ENCODE data around the gene PRXL2A. TPM values are rescaled to one million over a fixed set of nuclear protein-coding genes. Genes with fewer than 3 reads are reported as not detected.
A peak's percentile ranks its signal among the peaks of the same experiment; 100 is the strongest.

The PRXL2A gene
- total and polyA plus RNA-seq, 10 of the 15 experiments (the other 5 are each of a cell fraction or from before 2014, with no cell fraction given) = 2.8 to 15.6 (median 11.1) TPM

DNA sequence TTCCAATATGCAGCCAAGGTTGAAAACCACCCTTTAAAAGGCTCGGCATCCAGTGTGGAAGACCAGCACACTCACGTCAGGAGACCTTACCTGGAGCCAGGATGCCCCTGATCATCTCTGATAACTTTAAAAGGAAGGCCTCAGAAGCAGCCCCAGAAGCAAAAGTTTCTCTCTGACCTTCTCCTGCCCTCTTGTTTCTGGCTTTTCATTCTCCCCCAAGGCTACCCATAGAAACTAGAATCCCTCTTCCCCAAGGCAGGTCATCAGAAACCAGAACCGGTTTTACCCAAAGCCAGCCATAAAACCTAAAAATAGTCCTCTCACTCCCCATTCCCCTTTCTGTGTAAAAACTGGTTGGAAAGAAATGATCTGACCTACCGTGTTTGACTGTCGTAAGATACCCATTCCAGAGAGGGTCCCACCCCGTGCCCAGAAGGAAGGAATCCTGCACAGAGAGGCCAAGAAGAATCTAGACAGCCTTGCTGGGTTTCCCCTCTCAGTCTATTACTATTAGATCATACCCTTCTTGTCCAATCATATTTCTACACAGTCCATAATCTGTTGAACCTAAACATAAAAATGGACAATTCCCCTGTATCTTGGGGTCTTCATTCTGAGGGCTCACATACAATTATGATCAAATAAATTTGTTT, 28.2 kb downstream of the PRXL2A start:
- DNase-seq (ENCODE audit: low read depth, low spot score) (no peak), FAIRE-seq (peak; percentile 7), ATAC-seq (peak; percentile 43)
- RAD21 ChIA-PET (ENCODE audit: unreplicated experiment) = no interaction called here
- peaks cover 7% of the 10 kb centered on the region; the same call in 1 of the 2 replicates for H3K4me1 ChIP-seq (ENCODE audit: control insufficient read depth, insufficient read depth, low read length)
- BruUV-seq (replicated peaks) = no TSS peak
- WGBS (ENCODE audit: insufficient coverage, insufficient replicate concordance, low lambda C conversion rate, missing lambda C conversion rate) = 48% methylated on average over 6 of the region's 6 CpGs
- H3K27ac ChIP-seq (ENCODE audit: control insufficient read depth, insufficient read depth) = no peak overlapping the region
- SMC1A ChIA-PET (ENCODE audit: uncharacterized antibody, unreplicated experiment) = interaction anchor here (0.8 to 1.0 kb wide), 3 partner anchors 8 to 15 kb away, joined by 3 to 4 read pairs (median 3); no protein-coding TSS in a partner anchor
- H3K36me3 ChIP-seq (ENCODE audit: control insufficient read depth in 2 of 2, insufficient read depth in 2 of 2, low read length in 1 of 2) = no peaks in the 10 kb centered on the region
- no peak overlapping the region for H3K4me3 ChIP-seq
- H2AFZ ChIP-seq (ENCODE audit: control insufficient read depth, low read depth, low read length) = no peak overlapping the region
- H4K20me1 ChIP-seq (ENCODE audit: control insufficient read depth, insufficient read depth) = no peaks in the 10 kb centered on the region
- H3K79me2 ChIP-seq (ENCODE audit: control insufficient read depth, insufficient read depth, low read length) = no peaks in the 10 kb centered on the region
- POLR2A ChIA-PET = interaction anchor here (0.9 kb wide), 1 partner anchor 15 kb away, joined by 7 read pairs; no protein-coding TSS in a partner anchor
- H3K9me3 ChIP-seq (replicated peaks; ENCODE audit: control insufficient read depth, insufficient read depth, low read length) = no peaks in the 10 kb centered on the region
- H3K27me3 ChIP-seq (replicated peaks in 1 of 2; ENCODE audit: control insufficient read depth in 2 of 2, insufficient read depth in 2 of 2, low read length in 1 of 2) = no peaks in the 10 kb centered on the region; a peak in 1 of 4 replicates
- TF ChIP-seq KDM1A (IDR thresholded peaks at IDR 0.05; ENCODE audit: borderline replicate concordance) (no peak), FOXM1 (IDR thresholded peaks at IDR 0.05; ENCODE audit: low read depth, low read length) (no peak), SMAD1 (IDR thresholded peaks at IDR 0.05; ENCODE audit: low read depth, partially characterized antibody) (no peak), KLF5 (IDR thresholded peaks at IDR 0.05; ENCODE audit: partially characterized antibody) (no peak)
- in situ Hi-C loops (cut with MboI) (no loop called here), intact Hi-C loops (cut with micrococcal nuclease; ENCODE audit: unreplicated experiment) (no loop called here)
- H3K9ac ChIP-seq (ENCODE audit: control insufficient read depth, insufficient read depth, low read length) = no peak overlapping the region
- H3K4me2 ChIP-seq (ENCODE audit: control insufficient read depth, insufficient read depth) = 0 out of 2 replicates have a peak overlapping the region, but pooled peaks have one; percentile 2
- CTCF ChIA-PET = interaction anchor here (0.9 to 21.3 kb wide), 3 partner anchors 8 to 69 kb away, joined by 3 to 852 read pairs (median 10); no protein-coding TSS in a partner anchor

DNA sequence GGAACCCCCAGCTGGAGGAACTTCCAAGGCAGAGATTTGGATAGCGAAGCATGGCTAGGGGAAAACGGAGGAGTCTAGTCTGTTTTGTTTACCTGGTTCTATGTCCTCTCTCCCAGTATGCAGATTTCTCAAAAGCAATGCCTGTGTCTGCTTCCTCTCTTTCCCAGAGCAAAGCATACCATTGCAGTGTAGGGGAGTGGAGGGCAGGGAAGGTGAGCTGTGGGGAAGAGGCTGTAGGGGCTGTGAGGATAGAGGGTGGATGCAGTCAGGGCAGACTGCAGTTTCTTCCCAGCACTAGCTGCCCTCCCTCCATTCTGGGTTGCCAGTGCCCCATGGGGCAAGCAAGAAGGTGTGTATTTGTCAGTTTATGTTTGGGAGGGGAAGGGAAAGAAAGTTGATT, 28.9 kb downstream of the PRXL2A start:
- no peaks in the 10 kb centered on the region; a peak in 1 of 4 replicates for H3K27me3 ChIP-seq (replicated peaks in 1 of 2; ENCODE audit: control insufficient read depth in 2 of 2, insufficient read depth in 2 of 2, low read length in 1 of 2)
- RAD21 ChIA-PET (ENCODE audit: unreplicated experiment) = no interaction called here
- no peak overlapping the region for H3K27ac ChIP-seq (ENCODE audit: control insufficient read depth, insufficient read depth)
- no peak overlapping the region for H3K9ac ChIP-seq (ENCODE audit: control insufficient read depth, insufficient read depth, low read length)
- no peak overlapping the region for H3K4me3 ChIP-seq
- WGBS (ENCODE audit: insufficient coverage, insufficient replicate concordance, low lambda C conversion rate, missing lambda C conversion rate) = 78% methylated on average over 2 of the region's 2 CpGs
- no peak for DNase-seq (ENCODE audit: low read depth, low spot score)
- CTCF ChIA-PET = interaction anchor here (21.3 kb wide), 1 partner anchor 69 kb away, joined by 852 read pairs; no protein-coding TSS in a partner anchor
- FAIRE-seq = no peak
- no peaks in the 10 kb centered on the region for H3K79me2 ChIP-seq (ENCODE audit: control insufficient read depth, insufficient read depth, low read length)
- H3K9me3 ChIP-seq (replicated peaks; ENCODE audit: control insufficient read depth, insufficient read depth, low read length) = no peaks in the 10 kb centered on the region
- no peak overlapping the region for H2AFZ ChIP-seq (ENCODE audit: control insufficient read depth, low read depth, low read length)
- in situ Hi-C loops (cut with MboI) (no loop called here), intact Hi-C loops (cut with micrococcal nuclease; ENCODE audit: unreplicated experiment) (no loop called here)
- BruUV-seq (replicated peaks) = no TSS peak
- POLR2A ChIA-PET = no interaction called here
- H3K4me1 ChIP-seq (ENCODE audit: control insufficient read depth, insufficient read depth, low read length) = peaks cover 7% of the 10 kb centered on the region; the same call in 1 of the 2 replicates
- H3K4me2 ChIP-seq (ENCODE audit: control insufficient read depth, insufficient read depth) = no peak overlapping the region
- H4K20me1 ChIP-seq (ENCODE audit: control insufficient read depth, insufficient read depth) = no peaks in the 10 kb centered on the region
- SMC1A ChIA-PET (ENCODE audit: uncharacterized antibody, unreplicated experiment) = interaction anchor here (0.8 to 2.4 kb wide), 2 partner anchors 55 to 68 kb away, joined by 3 to 11 read pairs; no protein-coding TSS in a partner anchor
- no peak for TF ChIP-seq RAD51 (IDR thresholded peaks at IDR 0.05)
- TF ChIP-seq MEF2A (IDR thresholded peaks at IDR 0.05; ENCODE audit: insufficient read depth, low read depth, low read length) = no peak
- TF ChIP-seq, protein P1, sequence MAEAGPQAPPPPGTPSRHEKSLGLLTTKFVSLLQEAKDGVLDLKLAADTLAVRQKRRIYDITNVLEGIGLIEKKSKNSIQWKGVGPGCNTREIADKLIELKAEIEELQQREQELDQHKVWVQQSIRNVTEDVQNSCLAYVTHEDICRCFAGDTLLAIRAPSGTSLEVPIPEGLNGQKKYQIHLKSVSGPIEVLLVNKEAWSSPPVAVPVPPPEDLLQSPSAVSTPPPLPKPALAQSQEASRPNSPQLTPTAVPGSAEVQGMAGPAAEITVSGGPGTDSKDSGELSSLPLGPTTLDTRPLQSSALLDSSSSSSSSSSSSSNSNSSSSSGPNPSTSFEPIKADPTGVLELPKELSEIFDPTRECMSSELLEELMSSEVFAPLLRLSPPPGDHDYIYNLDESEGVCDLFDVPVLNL (IDR thresholded peaks at IDR 0.05; ENCODE audit: low read depth, low read length) = no peak
- no peak for TF ChIP-seq DPF2 (IDR thresholded peaks at IDR 0.05)
- no peak for TF ChIP-seq EED (IDR thresholded peaks at IDR 0.05; ENCODE audit: low read depth)
- TF ChIP-seq, protein P2, sequence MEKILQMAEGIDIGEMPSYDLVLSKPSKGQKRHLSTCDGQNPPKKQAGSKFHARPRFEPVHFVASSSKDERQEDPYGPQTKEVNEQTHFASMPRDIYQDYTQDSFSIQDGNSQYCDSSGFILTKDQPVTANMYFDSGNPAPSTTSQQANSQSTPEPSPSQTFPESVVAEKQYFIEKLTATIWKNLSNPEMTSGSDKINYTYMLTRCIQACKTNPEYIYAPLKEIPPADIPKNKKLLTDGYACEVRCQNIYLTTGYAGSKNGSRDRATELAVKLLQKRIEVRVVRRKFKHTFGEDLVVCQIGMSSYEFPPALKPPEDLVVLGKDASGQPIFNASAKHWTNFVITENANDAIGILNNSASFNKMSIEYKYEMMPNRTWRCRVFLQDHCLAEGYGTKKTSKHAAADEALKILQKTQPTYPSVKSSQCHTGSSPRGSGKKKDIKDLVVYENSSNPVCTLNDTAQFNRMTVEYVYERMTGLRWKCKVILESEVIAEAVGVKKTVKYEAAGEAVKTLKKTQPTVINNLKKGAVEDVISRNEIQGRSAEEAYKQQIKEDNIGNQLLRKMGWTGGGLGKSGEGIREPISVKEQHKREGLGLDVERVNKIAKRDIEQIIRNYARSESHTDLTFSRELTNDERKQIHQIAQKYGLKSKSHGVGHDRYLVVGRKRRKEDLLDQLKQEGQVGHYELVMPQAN (conservative IDR thresholded peaks at IDR 0.05) = no peak
- no peak for TF ChIP-seq POLR2A (IDR thresholded peaks at IDR 0.05; ENCODE audit: low read depth, low read length)
- TF ChIP-seq CBFB (IDR thresholded peaks at IDR 0.05; ENCODE audit: low read depth) = no peak
- no peak for TF ChIP-seq SMAD1 (IDR thresholded peaks at IDR 0.05; ENCODE audit: low read depth, partially characterized antibody)
- TF ChIP-seq ASH2L (IDR thresholded peaks at IDR 0.05; ENCODE audit: borderline replicate concordance, low read depth) = no peak
- no peaks in the 10 kb centered on the region for H3K36me3 ChIP-seq (ENCODE audit: control insufficient read depth in 2 of 2, insufficient read depth in 2 of 2, low read length in 1 of 2)
- no peak for ATAC-seq

Measured in GM12878 (cell line).